K562 (cell line): ENCODE measurements around the gene CRAMP1. TPM values are rescaled to one million over a fixed set of nuclear protein-coding genes. Genes with fewer than 3 reads are reported as not detected.

Experiments
- ARID2 ChIP-seq: fragments of 450-650 bp; IDR thresholded peaks from 2 replicates; pipeline ENCODE4 v1.6.1; 2017; ENCODE audit warnings: antibody characterized with exemption, mild to moderate bottlenecking
- ARNT ChIP-seq, 2 experiments: fragments of 450-650 bp; IDR thresholded peaks; 2 replicates each; pipeline ENCODE4 v1.6.1; 2016; ENCODE audit warnings: mild to moderate bottlenecking in 1 of 2
- BMI1 ChIP-seq: fragments of 150-350 bp; IDR thresholded peaks from 2 replicates; pipeline ENCODE4 v1.6.1; 2014; ENCODE audit warnings: low read length
- EHMT2 ChIP-seq: fragments of 450-650 bp; IDR thresholded peaks from 2 replicates; pipeline ENCODE4 v1.6.1; 2018; ENCODE audit warnings: antibody characterized with exemption
- GATAD2A ChIP-seq: fragments of 450-650 bp; IDR thresholded peaks from 2 replicates; pipeline ENCODE4 v1.6.1; 2017
- GTF2F1 ChIP-seq: IDR thresholded peaks from 2 replicates; pipeline ENCODE4 v1.6.1; 2011; ENCODE audit warnings: low read depth, low read length, improper control_type of control experiment
- KLF13 ChIP-seq: fragments of 450-650 bp; IDR thresholded peaks from 2 replicates; pipeline ENCODE4 v1.6.1; 2016; ENCODE audit warnings: missing genetic modification characterization, low read depth, mild to moderate bottlenecking, missing compliant biosample characterization, moderate library complexity, borderline replicate concordance
- L3MBTL2 ChIP-seq: fragments of 450-650 bp; IDR thresholded peaks from 2 replicates; pipeline ENCODE4 v1.6.1; 2016; ENCODE audit warnings: mild to moderate bottlenecking, moderate library complexity
- MYNN ChIP-seq, 2 experiments: sonication (generic); formaldehyde crosslinking in 1 of 2; IDR thresholded peaks; 2 replicates each; pipeline versions ENCODE4 v1.5.0 to v1.6.1; 2016 to 2020; ENCODE audit warnings: antibody characterized with exemption in 1 of 2, missing genetic modification reagents in 1 of 2
- NCOA2 ChIP-seq, 2 experiments: fragments of 450-650 bp; IDR thresholded peaks; 2 replicates each; pipeline ENCODE4 v1.6.1; 2018; ENCODE audit warnings: mild to moderate bottlenecking in 2 of 2, moderate library complexity in 1 of 2; ENCODE audit not compliant: partially characterized antibody in 2 of 2
- RBM14 ChIP-seq: fragments of 200-400 bp; formaldehyde crosslinking; IDR thresholded peaks from 2 replicates; pipeline ENCODE4 v1.6.1; 2018; ENCODE audit warnings: low read depth, mild to moderate bottlenecking, low read length, moderate library complexity, borderline replicate concordance; ENCODE audit not compliant: insufficient read depth
- RFX1 ChIP-seq: fragments of 450-650 bp; IDR thresholded peaks from 2 replicates; pipeline ENCODE4 v1.6.1; 2016; ENCODE audit warnings: mild to moderate bottlenecking, moderate library complexity
- SMAD3 ChIP-seq: fragments of 450-650 bp; formaldehyde crosslinking; conservative IDR thresholded peaks from 2 replicates; pipeline ENCODE4 v1.4.0; 2020; ENCODE audit warnings: mild to moderate bottlenecking
- ZFP36 ChIP-seq: fragments of 150-350 bp; IDR thresholded peaks from 2 replicates; pipeline ENCODE4 v1.6.1; 2018; ENCODE audit warnings: low read length, low read depth; ENCODE audit not compliant: partially characterized antibody
- ZNF124 ChIP-seq: sonication (generic); formaldehyde crosslinking; IDR thresholded peaks from 2 replicates; pipeline ENCODE4 v1.8.1; 2022; ENCODE audit warnings: missing genetic modification reagents
- ZNF444 ChIP-seq: fragments of 250-450 bp; sonication (Bioruptor Pico); IDR thresholded peaks from 2 replicates; pipeline ENCODE4 v1.4.0; 2020; ENCODE audit warnings: mild to moderate bottlenecking, moderate library complexity
- polyA plus RNA-seq, 8 experiments: library from polyadenylated mRNA; depleted of rRNA in 4 of 8; stranded (reverse) in 5 of 8; unstranded in 3 of 8; fragments of >200 nt; fragmentation: Nextera tagmentation in 2 of 8; fragmentation: Illumina TruSeq in 1 of 8; extraction: Ambion mirVana in 2 of 8; extraction: Trizol in 1 of 8; gene quantifications; 2 replicates each; pipeline versions ENCODE4 v1.2.1 to v1.2.3, GENCODE V29; 2011 to 2014; ENCODE audit warnings: inconsistent platforms in 1 of 8, missing spikeins in 1 of 8
- total RNA-seq, 7 experiments: library from RNA; depleted of rRNA in 6 of 7; stranded (reverse); fragments of >200 nt in 6 of 7; fragmentation: Illumina TruSeq in 2 of 7; extraction: Trizol in 2 of 7; gene quantifications; 2 replicates each; pipeline versions ENCODE4 v1.2.1 to v1.2.3, GENCODE V29; 2011 to 2021; ENCODE audit warnings: low replicate concordance in 1 of 7
- TF ChIP-seq, protein P1 (sequence below): sonication (generic); formaldehyde crosslinking; IDR thresholded peaks from 2 replicates; pipeline ENCODE4 v1.8.0; 2022; ENCODE audit warnings: mild to moderate bottlenecking, missing genetic modification reagents
- TF ChIP-seq, protein P2 (sequence below), 2 experiments: fragments of 450-650 bp in 1 of 2; IDR thresholded peaks; 2 replicates each; pipeline ENCODE4 v1.6.1; 2011 to 2017; ENCODE audit warnings: low read depth in 2 of 2, antibody characterized with exemption in 1 of 2, borderline replicate concordance in 1 of 2, low read length in 1 of 2, mild to moderate bottlenecking in 1 of 2, mixed read lengths in 1 of 2; ENCODE audit not compliant: control insufficient read depth in 1 of 2
- TF ChIP-seq, protein P3 (sequence below), 2 experiments: fragments of 450-650 bp; conservative IDR thresholded peaks; 2 replicates each; pipeline ENCODE4 v1.6.1; 2017; ENCODE audit warnings: mild to moderate bottlenecking in 2 of 2, moderate library complexity in 2 of 2
- TF ChIP-seq, protein P4 (sequence below), 2 experiments: fragments of 450-650 bp in 1 of 2; sonication (generic) in 1 of 2; formaldehyde crosslinking in 1 of 2; IDR thresholded peaks in 1 of 2; conservative IDR thresholded peaks in 1 of 2; 2 replicates each; pipeline versions ENCODE4 v1.6.1 to v1.8.1; 2016 to 2023; ENCODE audit warnings: mild to moderate bottlenecking in 2 of 2, moderate library complexity in 2 of 2, inconsistent platforms in 1 of 2, missing genetic modification reagents in 1 of 2

Gene CRAMP1
- total and polyA plus RNA-seq, 9 of the 15 experiments (the other 6 are each of a cell fraction or from before 2014, with no cell fraction given) = 0.52 to 20.8 (median 7.5) TPM

DNA sequence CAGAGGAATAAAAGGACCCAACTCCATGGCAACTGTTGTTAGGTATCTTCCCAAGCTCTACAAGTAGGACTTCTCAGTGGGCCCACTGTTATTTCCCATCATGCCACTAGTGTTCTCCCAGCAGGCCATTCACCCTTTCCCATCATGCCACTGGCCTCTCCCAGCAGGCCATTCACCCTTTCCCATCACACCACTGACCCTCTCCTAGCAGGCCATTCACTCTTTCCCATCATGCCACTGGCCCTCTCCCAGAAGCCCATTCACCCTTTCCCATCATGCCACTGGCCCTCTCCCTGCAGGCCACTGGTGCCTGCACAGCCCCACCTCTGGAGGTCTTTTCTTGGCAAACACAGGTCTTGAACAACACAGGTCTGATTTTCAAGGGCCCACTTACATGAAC is 36.6 kb upstream of the CRAMP1 start (continued):
- TF ChIP-seq, protein P1, sequence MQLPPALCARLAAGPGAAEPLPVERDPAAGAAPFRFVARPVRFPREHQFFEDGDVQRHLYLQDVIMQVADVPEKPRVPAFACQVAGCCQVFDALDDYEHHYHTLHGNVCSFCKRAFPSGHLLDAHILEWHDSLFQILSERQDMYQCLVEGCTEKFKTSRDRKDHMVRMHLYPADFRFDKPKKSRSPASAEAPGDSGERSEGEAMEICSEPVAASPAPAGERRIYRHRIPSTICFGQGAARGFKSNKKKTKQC = no peak
- peak in 1 of 2 experiments; percentile 62; a peak in 1 of 4 replicates for TF ChIP-seq ARNT (IDR thresholded peaks at IDR 0.05)
- TF ChIP-seq, protein P2, sequence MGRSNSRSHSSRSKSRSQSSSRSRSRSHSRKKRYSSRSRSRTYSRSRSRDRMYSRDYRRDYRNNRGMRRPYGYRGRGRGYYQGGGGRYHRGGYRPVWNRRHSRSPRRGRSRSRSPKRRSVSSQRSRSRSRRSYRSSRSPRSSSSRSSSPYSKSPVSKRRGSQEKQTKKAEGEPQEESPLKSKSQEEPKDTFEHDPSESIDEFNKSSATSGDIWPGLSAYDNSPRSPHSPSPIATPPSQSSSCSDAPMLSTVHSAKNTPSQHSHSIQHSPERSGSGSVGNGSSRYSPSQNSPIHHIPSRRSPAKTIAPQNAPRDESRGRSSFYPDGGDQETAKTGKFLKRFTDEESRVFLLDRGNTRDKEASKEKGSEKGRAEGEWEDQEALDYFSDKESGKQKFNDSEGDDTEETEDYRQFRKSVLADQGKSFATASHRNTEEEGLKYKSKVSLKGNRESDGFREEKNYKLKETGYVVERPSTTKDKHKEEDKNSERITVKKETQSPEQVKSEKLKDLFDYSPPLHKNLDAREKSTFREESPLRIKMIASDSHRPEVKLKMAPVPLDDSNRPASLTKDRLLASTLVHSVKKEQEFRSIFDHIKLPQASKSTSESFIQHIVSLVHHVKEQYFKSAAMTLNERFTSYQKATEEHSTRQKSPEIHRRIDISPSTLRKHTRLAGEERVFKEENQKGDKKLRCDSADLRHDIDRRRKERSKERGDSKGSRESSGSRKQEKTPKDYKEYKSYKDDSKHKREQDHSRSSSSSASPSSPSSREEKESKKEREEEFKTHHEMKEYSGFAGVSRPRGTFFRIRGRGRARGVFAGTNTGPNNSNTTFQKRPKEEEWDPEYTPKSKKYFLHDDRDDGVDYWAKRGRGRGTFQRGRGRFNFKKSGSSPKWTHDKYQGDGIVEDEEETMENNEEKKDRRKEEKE (IDR thresholded peaks at IDR 0.05; ENCODE audit: borderline replicate concordance in 1 of 2, control insufficient read depth in 1 of 2, low read depth in 2 of 2, low read length in 1 of 2) = 0 out of 4 replicates have a peak, but pooled peaks of 1 of the 2 experiments have one; percentile 51
- TF ChIP-seq NCOA2 (IDR thresholded peaks at IDR 0.05; ENCODE audit: partially characterized antibody in 2 of 2) = no peak
- TF ChIP-seq, protein P3, sequence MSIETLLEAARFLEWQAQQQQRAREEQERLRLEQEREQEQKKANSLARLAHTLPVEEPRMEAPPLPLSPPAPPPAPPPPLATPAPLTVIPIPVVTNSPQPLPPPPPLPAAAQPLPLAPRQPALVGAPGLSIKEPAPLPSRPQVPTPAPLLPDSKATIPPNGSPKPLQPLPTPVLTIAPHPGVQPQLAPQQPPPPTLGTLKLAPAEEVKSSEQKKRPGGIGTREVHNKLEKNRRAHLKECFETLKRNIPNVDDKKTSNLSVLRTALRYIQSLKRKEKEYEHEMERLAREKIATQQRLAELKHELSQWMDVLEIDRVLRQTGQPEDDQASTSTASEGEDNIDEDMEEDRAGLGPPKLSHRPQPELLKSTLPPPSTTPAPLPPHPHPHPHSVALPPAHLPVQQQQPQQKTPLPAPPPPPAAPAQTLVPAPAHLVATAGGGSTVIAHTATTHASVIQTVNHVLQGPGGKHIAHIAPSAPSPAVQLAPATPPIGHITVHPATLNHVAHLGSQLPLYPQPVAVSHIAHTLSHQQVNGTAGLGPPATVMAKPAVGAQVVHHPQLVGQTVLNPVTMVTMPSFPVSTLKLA (conservative IDR thresholded peaks at IDR 0.05) = no peak
- TF ChIP-seq, protein P4, sequence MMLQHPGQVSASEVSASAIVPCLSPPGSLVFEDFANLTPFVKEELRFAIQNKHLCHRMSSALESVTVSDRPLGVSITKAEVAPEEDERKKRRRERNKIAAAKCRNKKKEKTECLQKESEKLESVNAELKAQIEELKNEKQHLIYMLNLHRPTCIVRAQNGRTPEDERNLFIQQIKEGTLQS (IDR thresholded peaks at IDR 0.05) = no peak
- TF ChIP-seq, protein P4 (CRISPR knock-in tag; conservative IDR thresholded peaks at IDR 0.05) = no peak
- TF ChIP-seq L3MBTL2 = 0 out of 2 replicates have a peak, but pooled peaks have one; percentile 17
- no peak for TF ChIP-seq ARID2
- no peak for TF ChIP-seq GTF2F1
- TF ChIP-seq RFX1 = peak; percentile 51
- TF ChIP-seq ZNF124 (CRISPR knock-in tag) = no peak
- no peak for TF ChIP-seq BMI1
- no peak for TF ChIP-seq KLF13 (tag)
- TF ChIP-seq SMAD3 = no peak
- TF ChIP-seq MYNN (IDR thresholded peaks at IDR 0.05) = no peak
- no peak for TF ChIP-seq MYNN (CRISPR knock-in tag; IDR thresholded peaks at IDR 0.05)
- no peak for TF ChIP-seq ZFP36
- TF ChIP-seq EHMT2 = peak; percentile 69; the same call in 1 of the 2 replicates
- TF ChIP-seq RBM14 = no peak
- no peak for TF ChIP-seq GATAD2A
- no peak for TF ChIP-seq ZNF444 (CRISPR knock-in tag)
- TF ChIP-seq, all 486 proteins: peak for 10
